Measurements from ENCODE around the gene USF3. TPM values are rescaled to one million over a fixed set of nuclear protein-coding genes. Genes with fewer than 3 reads are reported as not detected.

USF3 gene
- total and polyA plus RNA-seq, 2 of the 4 experiments (the other 2 are of a cell fraction) = 3.0 to 5.2 TPM

GRCh38 chr3:113677737-113678136 lies 18.7 kb downstream of the USF3 start:
- Histone ChIP-seq H3K9ac (ENCODE audit: low read depth, low read length) (no peak overlapping the region), H3K79me1 (ENCODE audit: low read depth in 1 of 2, low read length in 2 of 2) (peaks cover 0 to 16% of the 10 kb centered on the region in 2 experiments; a peak in 2 of 4 replicates), H2AK9ac (replicated peaks; ENCODE audit: low read depth, low read length, poor library complexity) (no peak overlapping the region), H4K8ac (ENCODE audit: low read depth in 2 of 2, low read length in 2 of 2) (no peak overlapping the region), H3K9me3 (ENCODE audit: control insufficient read depth, insufficient read depth, low read length) (no peaks in the 10 kb centered on the region), H2BK5ac (ENCODE audit: low read depth, low read length, poor library complexity, severe bottlenecking) (no peak overlapping the region), H3K4me2 (ENCODE audit: low read depth, low read length) (no peak overlapping the region), H3K4me3 (ENCODE audit: insufficient read depth, low read depth, low read length) (no peak overlapping the region), H4K91ac (ENCODE audit: insufficient read depth, low read depth, low read length) (no peak overlapping the region), H2BK15ac (ENCODE audit: low read depth, low read length) (no peak overlapping the region), H3K14ac (replicated peaks; ENCODE audit: low read depth, low read length) (no peak overlapping the region), H2AK5ac (ENCODE audit: low read depth, low read length) (no peak overlapping the region), H2BK20ac (ENCODE audit: low read depth, low read length) (no peak overlapping the region), H3K27me3 (ENCODE audit: control insufficient read depth, insufficient read depth, low read length) (no peaks in the 10 kb centered on the region), H3K23ac (ENCODE audit: low read depth, low read length) (no peak overlapping the region), H4K5ac (ENCODE audit: low read depth, low read length) (no peak overlapping the region), H3K9me1 (ENCODE audit: insufficient read depth, low read length) (no peaks in the 10 kb centered on the region), H3K36me3 (ENCODE audit: control insufficient read depth, insufficient read depth, low read length) (peaks cover 5% of the 10 kb centered on the region), H2BK120ac (ENCODE audit: low read depth, low read length) (no peak overlapping the region), H3K56ac (ENCODE audit: extremely low read depth, insufficient read depth, low read length) (no peak overlapping the region), H2AFZ (replicated peaks; ENCODE audit: low read length, poor library complexity) (no peak overlapping the region), H3K4me1 (ENCODE audit: control insufficient read depth, insufficient read depth, low read length) (no peaks in the 10 kb centered on the region), H4K20me1 (ENCODE audit: insufficient read depth, low read length) (no peaks in the 10 kb centered on the region), H3K18ac (ENCODE audit: low read depth, low read length) (no peak overlapping the region), H3K27ac (ENCODE audit: insufficient read depth, low read length) (no peak overlapping the region), H3K4ac (ENCODE audit: low read depth, low read length) (no peak overlapping the region)
- in situ Hi-C loops (cut with MboI; ENCODE audit: low sequenced_read_pairs) (no loop called here), intact Hi-C loops (cut with micrococcal nuclease) (no loop called here), dilution Hi-C loops (cut with HindIII; ENCODE audit: low sequenced_read_pairs, unreplicated experiment) (no loop called here)
- no TSS peak for BruUV-seq (replicated peaks)
- POLR2A ChIA-PET (ENCODE audit: unreplicated experiment) = interaction anchor here (0.7 kb wide), 1 partner anchor 1598 kb away, joined by 9 read pairs; no protein-coding TSS in a partner anchor
- no CpG with 5 or more reads among the region's 1 CpG for WGBS, 2 experiments (ENCODE audit: extremely low coverage in 2 of 2, insufficient read length in 1 of 2)
- CTCF ChIA-PET = interaction anchor here (1.5 kb wide), 1 partner anchor 9 kb away, joined by 5 read pairs; no protein-coding TSS in a partner anchor
- TF ChIP-seq SMC3 (IDR thresholded peaks at IDR 0.05; ENCODE audit: low read depth, low read length) = no peak
- no peak for TF ChIP-seq FOS (IDR thresholded peaks at IDR 0.05; ENCODE audit: low read depth, low read length)
- TF ChIP-seq MAFK (IDR thresholded peaks at IDR 0.05; ENCODE audit: low read depth, low read length) = no peak
- no peak for TF ChIP-seq RFX5 (IDR thresholded peaks at IDR 0.05; ENCODE audit: low read depth, low read length)
- TF ChIP-seq RCOR1 (IDR thresholded peaks at IDR 0.05; ENCODE audit: insufficient replicate concordance, low read length) = no peak
- no peak for TF ChIP-seq CTCF (conservative IDR thresholded peaks at IDR 0.05; ENCODE audit: low read depth, low read length)
- no peak for TF ChIP-seq USF2 (IDR thresholded peaks at IDR 0.05; ENCODE audit: low read depth, low read length)
- no peak for TF ChIP-seq NFE2L2 (IDR thresholded peaks at IDR 0.05; ENCODE audit: low read depth, low read length)
- no peak for TF ChIP-seq RAD21 (IDR thresholded peaks at IDR 0.05; ENCODE audit: low read length)
- TF ChIP-seq POLR2A (IDR thresholded peaks at IDR 0.05; ENCODE audit: low read depth, low read length) = no peak
- no peak for TF ChIP-seq ELK1 (IDR thresholded peaks at IDR 0.05; ENCODE audit: borderline replicate concordance, low read depth, low read length)
- TF ChIP-seq MAZ (IDR thresholded peaks at IDR 0.05; ENCODE audit: borderline replicate concordance, low read depth, low read length) = no peak
- TF ChIP-seq BHLHE40 (IDR thresholded peaks at IDR 0.05; ENCODE audit: low read depth, low read length) = no peak
- no peak for TF ChIP-seq CHD1 (IDR thresholded peaks at IDR 0.05; ENCODE audit: low read depth, low read length)
- TF ChIP-seq MXI1 (IDR thresholded peaks at IDR 0.05; ENCODE audit: borderline replicate concordance, low read depth, low read length) = no peak
- TF ChIP-seq CEBPB (IDR thresholded peaks at IDR 0.05; ENCODE audit: low read depth, low read length) = no peak
- no peak for ATAC-seq (ENCODE audit: low read depth)
- DNase-seq = no peak
